ENCODE data around the gene IFT81.

The IFT81 gene

DNA sequence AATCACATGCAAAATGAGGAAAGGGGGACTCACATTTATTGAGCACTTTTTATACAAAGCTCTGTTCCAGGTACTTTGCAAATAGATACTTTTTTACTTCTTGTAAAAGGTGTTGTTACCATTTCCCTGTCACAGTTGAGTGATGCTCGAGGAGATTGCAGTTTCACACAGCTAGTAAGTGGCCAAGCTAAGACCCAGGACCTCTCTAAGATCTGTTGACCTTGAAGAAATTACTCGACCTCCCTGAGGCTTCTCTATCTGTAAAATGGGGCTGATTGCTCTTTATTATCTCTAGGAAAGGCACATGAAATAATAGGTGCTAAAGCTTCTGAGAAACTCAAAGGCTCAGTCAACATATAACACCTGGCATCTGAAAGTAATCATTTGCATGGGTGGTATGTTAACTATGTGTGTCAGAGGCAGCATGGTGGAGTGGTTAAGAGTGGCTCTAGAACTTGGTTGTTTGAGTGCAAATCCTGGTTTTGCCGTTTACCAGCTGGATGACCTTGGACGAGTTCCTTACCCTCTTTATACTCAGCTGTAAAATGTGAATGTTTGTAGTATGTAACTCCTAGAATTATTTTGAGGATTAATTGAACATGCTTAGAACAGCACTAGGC, 41.5 kb downstream of the IFT81 start:
- DNase-seq, result no peak

DNA sequence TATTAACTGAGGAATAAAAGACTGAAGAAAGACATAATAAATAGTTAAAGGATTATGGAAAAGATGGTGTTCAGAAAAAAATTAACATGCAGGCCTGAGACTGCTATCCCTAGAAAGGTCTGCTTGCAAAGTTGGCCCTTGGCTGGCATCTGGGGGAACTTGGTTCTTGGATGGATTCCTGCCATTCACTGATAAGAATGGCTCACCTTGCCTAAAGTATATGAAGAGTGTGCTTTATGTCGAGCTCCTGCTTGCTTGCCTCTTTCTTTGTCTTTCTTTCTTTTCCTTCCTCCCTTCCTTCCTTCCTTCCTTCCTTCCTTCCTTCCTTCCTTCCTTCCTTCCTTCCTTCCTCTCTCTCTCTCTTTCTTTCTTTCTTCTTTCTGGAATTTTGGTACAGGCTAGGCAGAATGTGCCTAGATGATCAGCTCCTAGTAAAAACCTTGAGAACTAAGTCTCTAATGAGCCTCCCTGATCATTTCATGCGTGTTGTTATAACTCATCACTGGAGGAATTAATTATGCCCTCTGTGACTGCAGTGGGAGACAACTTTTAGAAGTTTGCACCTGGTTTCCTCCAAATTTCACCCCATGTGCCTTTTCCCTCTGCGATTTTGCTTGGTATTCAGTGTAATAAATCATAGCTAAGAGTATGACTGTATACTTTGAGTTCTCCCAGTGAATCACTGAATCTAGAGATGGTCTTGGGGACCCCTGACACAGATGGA, 44.7 kb downstream of the IFT81 start:
- no peak for DNase-seq

DNA sequence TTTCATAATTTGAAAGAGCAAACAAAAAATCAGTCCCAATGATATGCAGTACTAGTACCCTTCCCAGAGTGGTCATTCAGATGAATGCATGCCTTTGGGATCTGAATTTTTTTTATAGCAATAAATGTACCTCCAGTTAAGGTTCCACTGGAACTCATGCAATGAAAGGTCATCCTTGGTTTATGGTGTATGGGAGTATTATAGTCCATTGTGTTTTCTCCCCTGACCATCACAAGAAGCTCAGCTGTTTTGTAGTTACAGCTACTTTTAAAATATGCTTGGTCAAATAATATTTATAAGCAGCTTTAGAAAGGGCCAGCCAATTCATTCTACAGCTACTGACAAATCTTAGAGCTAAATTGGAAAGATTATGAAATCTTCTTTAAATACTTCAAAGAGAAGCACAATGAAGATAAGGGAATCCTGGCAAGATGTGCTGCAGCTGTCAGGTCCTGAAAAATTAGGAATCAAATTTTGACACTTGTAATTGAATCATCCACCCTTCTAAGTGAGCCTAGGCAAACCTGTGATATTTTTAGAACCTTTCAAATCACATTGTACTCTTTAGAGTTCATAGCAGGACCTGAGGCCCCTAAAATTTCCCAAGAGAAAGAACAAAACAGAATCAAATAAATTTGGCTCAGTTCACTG, 46.5 kb downstream of the IFT81 start:
- no peak for DNase-seq

DNA sequence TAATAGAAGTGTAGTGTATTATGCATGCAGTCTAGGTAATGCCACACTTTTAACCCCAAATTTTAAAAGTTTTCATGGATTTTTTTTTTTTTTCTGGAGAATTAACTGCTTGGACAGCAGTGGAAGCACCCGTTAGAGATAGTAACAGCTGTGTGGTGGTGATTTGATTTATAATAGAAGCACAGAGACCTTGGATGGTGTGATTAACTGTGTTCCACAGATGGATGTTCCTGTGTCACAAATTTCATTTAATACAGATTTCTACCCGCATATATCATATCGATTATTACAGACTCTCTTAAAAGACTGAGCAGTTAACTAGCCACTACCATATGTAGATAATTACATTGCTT, 47.0 kb downstream of the IFT81 start:
- DNase-seq, result no peak

DNA sequence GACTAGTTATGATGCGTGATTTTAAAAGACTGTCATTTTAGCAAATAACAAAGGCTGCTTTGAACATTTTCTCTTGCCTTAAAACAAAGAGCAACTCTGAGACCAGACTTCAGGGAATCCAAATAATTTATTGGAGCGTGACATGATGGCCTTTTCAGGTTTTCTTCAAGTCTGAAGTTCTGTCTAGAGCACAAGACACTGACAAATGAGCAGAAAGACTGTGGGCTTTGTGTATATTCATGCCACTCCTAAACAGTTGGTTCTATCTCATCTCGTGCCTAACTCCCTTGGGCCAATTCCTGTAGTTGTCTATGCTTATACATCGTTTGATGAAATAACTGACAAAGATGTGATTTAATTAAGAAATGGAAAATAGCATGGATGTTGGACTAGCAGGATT, 47.5 kb downstream of the IFT81 start:
- no peak for DNase-seq

DNA sequence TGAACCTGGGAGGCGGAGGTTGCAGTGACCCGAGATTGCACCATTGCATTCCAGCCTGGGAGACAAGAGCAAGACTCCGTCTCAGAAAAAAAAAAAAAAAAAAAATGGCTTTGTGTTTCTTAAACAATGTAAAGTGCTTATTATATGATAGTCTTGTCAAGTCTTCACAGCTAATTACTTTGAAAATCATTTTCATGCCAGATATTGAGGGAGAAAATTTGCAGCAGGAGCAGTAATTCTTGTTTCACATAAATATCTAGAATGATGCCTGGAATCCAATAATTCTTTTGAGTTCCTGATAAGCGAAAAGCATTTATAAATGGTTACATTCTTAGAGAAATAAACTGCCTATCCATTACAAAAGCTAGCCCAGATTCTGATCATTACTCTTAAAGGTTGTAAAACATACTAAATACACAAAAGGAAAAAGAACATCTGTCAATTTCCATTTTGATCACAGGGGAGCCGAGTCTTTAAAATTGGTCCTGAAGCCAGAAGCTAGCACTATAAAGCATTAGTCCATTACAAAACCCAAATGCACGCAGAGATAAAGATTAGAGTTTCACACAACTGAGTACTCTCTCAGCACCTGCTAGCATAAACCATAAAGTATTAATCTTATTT, 50.3 kb downstream of the IFT81 start:
- DNase-seq, result no peak

DNA sequence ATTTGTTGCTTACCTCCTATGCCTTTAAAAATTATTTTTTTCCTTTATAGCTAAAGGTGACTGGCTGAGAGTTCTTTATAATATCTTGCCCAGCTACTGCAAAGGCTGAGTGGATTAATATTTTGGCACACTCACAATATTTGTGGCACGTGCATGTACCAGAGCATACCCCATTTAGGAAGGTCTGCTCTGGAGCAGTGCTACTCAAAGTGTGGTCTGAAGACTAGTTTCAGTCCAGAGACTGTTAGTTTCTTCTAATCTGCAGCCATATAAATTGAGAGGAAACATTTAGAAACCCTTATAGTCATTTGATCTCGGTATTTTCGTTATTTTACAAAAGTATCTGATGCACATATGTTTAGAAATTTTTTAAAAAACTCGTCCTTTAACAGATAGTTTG, 51.0 kb downstream of the IFT81 start:
- DNase-seq, result no peak

DNA sequence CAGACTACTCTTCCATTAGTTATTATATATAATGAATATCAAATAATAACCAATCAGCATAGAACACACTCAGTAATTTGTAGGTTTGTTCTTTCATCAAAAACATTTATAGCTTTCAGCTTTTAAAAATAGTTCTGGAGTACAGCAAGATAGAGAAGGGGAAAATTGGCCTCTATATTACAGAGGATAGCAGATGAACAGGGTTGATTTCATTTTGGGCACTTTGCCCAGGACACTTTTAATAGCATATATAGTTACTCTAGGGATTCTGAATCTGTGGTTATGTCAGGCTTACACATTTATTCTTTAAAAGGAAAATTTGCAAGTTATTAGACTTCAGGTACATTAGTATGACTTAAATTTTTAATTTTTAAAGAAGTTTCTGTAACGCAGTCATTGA, 52.6 kb downstream of the IFT81 start:
- DNase-seq, result no peak

DNA sequence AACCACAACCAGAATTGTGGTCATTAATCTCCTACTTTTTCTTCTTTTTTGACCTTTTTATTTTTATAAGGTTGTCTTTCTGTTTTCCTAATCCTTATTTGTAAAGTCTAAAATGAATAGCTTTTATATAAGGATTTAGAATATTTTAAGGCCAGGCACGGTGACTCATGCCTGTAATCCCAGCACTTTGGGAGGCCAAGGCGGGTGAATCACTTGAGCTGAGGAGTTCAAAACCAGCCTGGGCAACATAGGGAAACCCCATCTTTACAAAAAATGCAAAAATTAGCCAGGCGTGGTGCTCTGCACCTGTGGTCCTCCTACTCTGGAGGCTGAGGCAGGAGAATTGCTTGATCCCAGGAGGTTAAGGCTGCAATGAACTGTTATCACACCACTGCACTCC, 55.1 kb downstream of the IFT81 start:
- no peak for DNase-seq

DNA sequence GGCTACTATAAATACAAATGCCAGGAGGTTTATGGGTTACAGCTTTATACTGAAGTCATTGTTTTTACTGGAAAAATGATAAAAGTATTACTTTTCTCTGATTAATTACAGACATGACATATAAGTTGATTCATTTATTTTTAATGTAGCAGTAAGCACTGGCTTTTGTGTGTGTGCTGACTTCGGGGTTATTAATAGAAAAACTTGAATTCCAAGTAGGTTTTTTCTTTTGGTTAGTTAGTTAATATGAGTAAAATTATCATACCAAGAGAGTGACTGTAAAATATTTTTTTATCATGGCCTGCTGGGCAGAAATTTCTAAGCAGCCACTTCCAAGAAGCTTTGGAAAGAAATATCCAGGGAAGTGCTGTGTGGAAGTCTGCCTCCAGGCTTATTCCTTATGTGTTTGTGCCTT, 56.4 kb downstream of the IFT81 start:
- DNase-seq, result no peak

DNA sequence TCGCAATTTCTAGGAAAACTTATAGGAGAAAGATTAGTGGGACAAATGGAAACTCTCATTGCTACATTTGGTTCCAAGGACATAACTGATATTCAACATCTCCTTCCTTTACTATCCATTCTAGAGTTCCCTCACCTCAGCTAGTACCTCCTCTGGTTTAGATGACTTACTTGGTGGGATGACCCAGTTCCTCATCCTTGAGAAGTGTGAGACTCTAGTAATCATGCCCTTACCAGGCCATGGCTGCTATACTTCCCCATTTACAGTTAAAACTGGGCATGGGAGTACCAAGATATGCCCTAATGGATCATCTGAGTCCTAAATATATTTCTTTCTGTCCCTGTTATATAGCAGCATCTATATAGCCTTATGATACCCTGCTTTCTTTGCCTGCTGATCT, 58.1 kb downstream of the IFT81 start:
- DNase-seq, result no peak

DNA sequence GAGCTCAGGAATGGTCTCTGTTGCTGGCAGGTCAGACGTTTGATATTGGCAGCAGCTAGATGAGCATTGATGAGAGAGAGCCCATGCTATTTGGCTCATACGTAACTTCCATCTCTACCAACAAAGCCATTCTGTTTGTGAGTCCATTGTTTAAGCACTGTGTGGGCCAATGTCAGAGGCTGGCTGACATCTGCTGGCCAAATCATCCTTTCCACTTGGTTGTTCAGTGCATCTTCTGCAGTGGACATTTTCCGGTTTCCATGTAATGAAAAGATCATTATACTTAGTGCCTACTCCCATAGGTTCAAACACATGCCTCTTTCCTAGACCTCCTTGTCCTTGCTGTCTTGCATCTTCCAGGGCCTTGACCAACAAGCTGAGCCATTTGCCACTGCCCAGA, 59.2 kb downstream of the IFT81 start:
- no peak for DNase-seq

DNA sequence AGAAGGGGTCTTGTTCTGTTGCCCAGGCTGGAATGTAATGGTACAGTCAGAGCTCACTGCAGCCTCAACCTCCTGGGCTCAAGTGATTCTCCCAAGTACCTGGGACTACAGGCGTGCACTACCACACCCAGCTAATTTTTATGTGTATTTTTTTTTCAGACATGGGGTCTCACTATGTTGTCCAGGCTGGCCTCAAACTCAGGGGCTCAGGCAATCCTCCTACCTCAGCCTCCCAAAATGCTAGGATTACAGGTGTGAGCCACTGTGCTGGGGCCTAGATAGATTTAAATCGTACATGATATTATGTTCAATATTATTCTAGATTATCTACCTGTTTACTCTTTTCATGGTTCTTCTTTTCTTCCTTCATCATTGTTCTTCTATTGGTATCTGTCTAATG, 61.5 kb downstream of the IFT81 start:
- DNase-seq, result no peak

DNA sequence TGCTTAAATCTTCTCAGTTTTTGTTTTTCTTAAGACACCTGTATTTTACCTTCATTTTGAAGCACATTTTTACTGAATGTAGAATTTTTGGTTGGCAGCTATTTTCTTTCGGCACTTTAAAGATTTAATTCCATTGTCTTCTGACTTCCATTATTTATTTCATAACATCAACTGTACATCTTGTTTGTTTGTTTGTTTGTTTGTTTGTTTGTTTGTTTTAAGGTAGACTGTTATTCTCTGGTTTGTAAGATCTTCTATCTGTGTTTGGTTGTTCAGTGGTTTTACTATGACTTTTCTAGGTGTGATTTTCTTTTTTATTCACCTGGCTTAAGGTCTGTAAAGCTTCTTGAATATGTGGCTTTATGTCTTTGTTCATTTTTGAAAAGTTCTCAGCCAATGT, 61.9 kb downstream of the IFT81 start:
- no peak for DNase-seq

DNA sequence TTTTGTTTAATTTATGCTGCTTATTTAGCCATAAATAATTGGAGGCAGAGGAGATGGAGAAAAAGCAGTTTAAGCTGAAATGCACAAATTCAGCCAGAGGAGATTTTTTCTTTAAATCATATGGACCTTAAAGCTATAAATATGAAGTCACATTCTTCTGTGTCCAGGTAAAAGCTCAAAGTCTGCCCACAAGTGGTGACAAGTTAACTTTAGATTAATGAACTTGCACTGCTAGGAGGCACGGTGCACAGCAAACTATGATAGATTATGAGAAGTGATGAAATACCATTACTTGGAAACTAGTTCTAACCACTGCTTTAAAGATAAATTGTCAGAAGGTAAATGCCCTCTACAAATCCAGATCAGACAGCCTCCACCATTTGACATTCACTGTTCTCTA, 69.0 kb downstream of the IFT81 start:
- no peak for DNase-seq

DNA sequence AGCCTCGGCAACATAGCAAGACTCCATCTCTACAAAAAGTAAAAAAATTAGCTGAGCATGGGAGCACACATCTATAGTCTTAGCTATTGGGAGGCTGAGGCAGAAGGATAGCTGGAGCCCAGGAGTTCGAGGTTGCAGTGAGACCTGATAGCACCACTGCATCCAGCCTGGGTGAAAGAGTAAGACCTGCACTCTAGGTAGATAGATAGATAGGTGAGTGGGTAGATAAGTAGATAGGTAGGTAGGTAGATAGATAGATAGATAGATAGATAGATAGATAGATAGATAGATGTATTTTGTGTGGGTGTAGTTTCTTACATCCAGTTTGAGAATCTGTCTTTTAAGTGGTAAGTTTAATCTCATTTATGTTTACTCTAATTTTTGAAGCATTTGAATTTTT, 72.8 kb downstream of the IFT81 start:
- no peak for DNase-seq

DNA sequence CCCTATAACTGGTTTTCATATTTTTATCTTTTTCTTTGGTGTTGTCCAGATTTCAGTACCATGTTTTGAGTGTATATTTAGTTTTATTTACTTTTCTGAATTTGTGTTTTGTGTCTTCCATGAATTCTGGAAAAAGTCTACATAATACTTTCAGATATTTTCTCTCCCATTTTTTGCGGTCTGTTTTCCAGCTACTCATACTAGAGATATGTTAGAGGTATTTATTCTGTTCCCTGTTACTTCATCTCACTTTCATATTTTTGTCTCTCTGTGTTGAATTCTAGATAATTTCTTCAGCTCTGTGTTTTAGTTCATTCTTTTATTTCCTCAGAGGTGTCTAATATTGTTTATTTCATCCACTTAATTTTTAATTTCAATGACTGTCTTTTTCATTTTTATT, 74.2 kb downstream of the IFT81 start:
- DNase-seq, result no peak

DNA sequence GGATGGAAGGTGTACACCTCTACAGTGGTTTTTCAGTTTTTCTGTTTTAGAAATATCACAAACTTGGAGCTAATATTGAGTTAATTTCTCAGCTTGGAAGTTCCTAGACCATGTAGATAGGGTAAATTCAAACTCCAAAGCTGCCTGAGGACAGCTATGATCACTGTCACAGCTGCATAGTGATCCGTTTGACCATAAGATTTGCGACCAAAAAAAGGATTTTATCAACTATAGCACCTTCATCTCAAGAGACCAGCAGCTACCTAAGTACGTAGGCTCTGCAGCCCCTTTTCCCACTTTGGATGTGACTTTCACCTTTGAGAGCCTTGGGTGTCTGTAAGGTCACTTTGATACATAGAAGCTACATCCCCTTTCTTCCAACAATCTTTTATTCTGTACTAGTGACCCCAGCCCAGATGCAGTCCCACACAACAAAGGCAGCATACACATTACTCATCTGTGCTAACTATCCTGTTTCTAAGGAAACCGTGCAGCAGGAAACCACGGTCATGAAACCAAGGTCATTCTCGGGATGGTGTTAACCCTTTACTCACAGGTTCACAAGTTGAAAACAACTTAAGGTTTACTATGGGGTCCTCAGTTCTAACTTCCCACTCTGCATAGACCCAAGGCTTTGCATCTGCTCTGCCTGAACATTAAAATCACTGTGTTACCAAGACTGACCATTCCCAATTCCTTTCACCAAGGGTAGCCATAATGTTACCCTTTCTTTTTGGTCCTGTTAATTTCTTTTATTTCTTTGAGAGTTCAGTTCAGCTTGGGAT, 75.4 kb downstream of the IFT81 start:
- no peak for DNase-seq

DNA sequence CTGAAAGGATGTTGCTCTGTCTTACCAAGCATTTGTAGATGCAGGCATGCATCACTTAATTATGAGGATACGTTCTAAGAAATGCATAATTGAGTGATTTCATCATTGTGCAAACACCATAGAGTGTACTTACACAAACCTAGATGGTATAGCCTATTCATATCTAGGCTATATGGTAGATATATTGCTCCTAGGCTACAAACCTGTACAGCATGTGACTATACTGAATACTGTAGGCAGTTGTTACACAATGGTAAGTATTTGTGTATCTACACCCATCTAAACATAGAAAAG, 75.9 kb downstream of the IFT81 start:
- DNase-seq, result no peak

DNA sequence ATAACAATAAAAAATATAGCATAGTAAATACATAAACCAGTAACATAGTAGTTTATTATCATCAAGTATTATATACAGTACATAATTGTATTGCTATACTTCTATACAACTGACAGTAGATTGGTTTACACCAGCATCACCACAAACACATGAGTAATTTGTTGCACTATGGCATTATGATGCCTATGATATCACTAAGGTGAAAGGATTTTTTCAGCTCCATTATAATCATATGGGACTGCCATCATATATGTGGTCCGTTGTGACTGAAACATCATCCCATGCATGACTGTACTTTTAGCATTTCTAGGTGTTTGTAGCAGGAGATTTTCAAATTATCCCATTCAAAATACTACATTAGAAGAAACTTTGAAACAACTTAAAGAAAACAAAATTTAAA, 77.8 kb downstream of the IFT81 start:
- DNase-seq, result no peak

DNA sequence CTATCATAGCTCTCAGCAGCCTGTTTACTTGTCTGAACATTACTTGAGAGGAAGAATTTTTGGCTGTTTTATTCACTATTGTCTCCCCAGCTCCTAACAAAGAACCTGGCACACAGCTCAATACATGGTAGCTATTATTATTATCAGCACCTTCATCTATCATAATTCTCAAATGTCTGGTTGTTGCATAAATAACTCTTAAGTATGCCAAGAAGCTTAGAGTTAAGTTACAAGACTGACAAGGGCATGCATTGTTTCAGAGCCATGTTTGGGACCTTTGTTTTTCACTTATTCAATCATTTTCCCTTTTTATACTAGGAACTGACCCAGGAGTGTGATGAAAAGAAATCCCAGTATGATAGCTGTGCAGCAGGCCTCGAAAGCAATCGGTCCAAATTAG, 79.4 kb downstream of the IFT81 start:
- DNase-seq, result no peak

DNA sequence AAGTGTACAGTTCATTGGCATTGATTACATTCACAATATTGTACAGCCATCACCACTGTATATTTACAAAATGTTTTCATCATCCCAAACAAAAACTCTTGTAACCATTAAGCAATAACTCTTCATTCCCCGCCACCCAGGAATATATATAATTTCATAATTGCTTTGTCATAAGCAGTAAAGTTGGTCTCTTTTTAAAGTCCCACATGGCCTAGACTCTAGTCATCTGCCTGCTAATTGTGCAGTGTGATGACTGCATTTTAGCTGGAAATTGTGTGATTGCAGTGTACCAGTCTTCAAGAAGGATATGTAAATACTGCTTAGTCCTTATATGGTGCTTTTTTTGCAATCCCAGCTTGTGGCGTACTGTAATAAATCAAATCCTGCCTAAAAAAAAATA, 81.8 kb downstream of the IFT81 start:
- no peak for DNase-seq

Data from femur (tissue), 1 donor.